K562 (cell line): Measurements from ENCODE around the gene SCLY. TPM values are rescaled to one million over a fixed set of nuclear protein-coding genes. Genes with fewer than 3 reads are reported as not detected.

ENCODE experiments used
- ATAC-seq: fragments of 200-7000 bp; cut with Tn5 transposase; 3 replicates; pipeline ENCODE4 v1.9.1; 2020; ENCODE audit warnings: moderate library complexity
- BruUV-seq: library from RNA; stranded (reverse); fragments of 400-500 nt; replicated peaks from 2 replicates; lab custom pipeline; 2021; lab: Mats Ljungman, UMichigan
- CTCF ChIA-PET: fragments of 300-600 bp; formaldehyde crosslinking; extraction: SDS; loops from one replicate; lab custom pipeline; 2021; ENCODE audit warnings: low intra/inter-chr PET ratio; lab: Yijun Ruan, JAX
- POLR2A ChIA-PET: fragments of 300-600, 350-650 bp; sonication (Branson Sonifier 250); formaldehyde crosslinking; extraction: SDS; loops from one replicate; lab custom pipeline; 2021; ENCODE audit warnings: antibody characterized with exemption, inconsistent platforms; lab: Yijun Ruan, JAX
- DNase-seq, 4 experiments: peaks; one replicate each; pipeline versions ENCODE4 v3.0.0 to v3.0.0-alpha.2; 2011 to 2018; ENCODE audit warnings: low spot score in 3 of 4, mixed read lengths in 3 of 4; ENCODE audit errors: extremely low read depth in 1 of 4
- FAIRE-seq: peaks from 2 replicates; lab custom pipeline; 2011; peaks lifted over from hg19 to GRCh38; lab: Jason Lieb, UNC
- H2AFZ ChIP-seq: 2 replicates; pipeline ENCODE4 v1.6.0; 2011; ENCODE audit warnings: low read depth, low read length, control low read depth, inconsistent platforms
- H3K27ac ChIP-seq: fragments of 200-600 bp; 3 replicates; pipeline ENCODE4 v1.8.0; 2011; ENCODE audit warnings: low read depth, mild to moderate bottlenecking, control low read depth, inconsistent platforms, low read length, moderate library complexity, mixed read lengths; ENCODE audit errors: extremely low read depth
- H3K27me3 ChIP-seq, 2 experiments: fragments of 300-600 bp in 1 of 2; 2 replicates in 1 of 2; 3 replicates in 1 of 2; pipeline versions ENCODE4 v1.6.0 to v1.8.0; 2011; ENCODE audit warnings: inconsistent platforms in 2 of 2, low read length in 2 of 2, mild to moderate bottlenecking in 1 of 2, mixed read lengths in 1 of 2, moderate library complexity in 1 of 2; ENCODE audit not compliant: control insufficient read depth in 2 of 2, insufficient read depth in 2 of 2
- H3K36me3 ChIP-seq: fragments of 300-600 bp; 3 replicates; pipeline ENCODE4 v1.8.0; 2011; ENCODE audit warnings: mild to moderate bottlenecking, low read length, inconsistent platforms; ENCODE audit not compliant: control insufficient read depth, insufficient read depth
- H3K4me1 ChIP-seq, 2 experiments: fragments of 200-600 bp in 1 of 2; replicated peaks in 1 of 2; 2 replicates in 1 of 2; 3 replicates in 1 of 2; pipeline versions ENCODE4 v1.5.1 to v1.8.0; 2011; ENCODE audit warnings: inconsistent platforms in 2 of 2, low read length in 2 of 2, mild to moderate bottlenecking in 1 of 2, mixed read lengths in 1 of 2, moderate library complexity in 1 of 2; ENCODE audit not compliant: control insufficient read depth in 2 of 2, insufficient read depth in 2 of 2
- H3K4me2 ChIP-seq: 2 replicates; pipeline ENCODE4 v1.6.1; 2011; ENCODE audit warnings: low read length, control low read depth, inconsistent platforms, mixed read lengths; ENCODE audit not compliant: insufficient read depth
- H3K4me3 ChIP-seq: fragments of 200-600 bp; sonication (generic), shearing (Covaris generic); 2 replicates; pipeline ENCODE4 v1.5.1; 2016; ENCODE audit warnings: control low read depth, inconsistent platforms
- H3K79me2 ChIP-seq: fragments of 200-600 bp; 3 replicates; pipeline ENCODE4 v1.8.0; 2011; ENCODE audit warnings: low read length, inconsistent platforms; ENCODE audit not compliant: control insufficient read depth, insufficient read depth
- H3K9ac ChIP-seq, 2 experiments: 2 replicates each; pipeline versions ENCODE4 v1.6.0 to v1.6.1; 2011; ENCODE audit warnings: low read depth in 2 of 2, low read length in 2 of 2, control low read depth in 1 of 2, inconsistent platforms in 1 of 2, mild to moderate bottlenecking in 1 of 2, mixed read lengths in 1 of 2; ENCODE audit not compliant: insufficient read depth in 1 of 2
- H3K9me1 ChIP-seq: one replicate; pipeline ENCODE4 v1.6.0; 2011; ENCODE audit warnings: inconsistent platforms, mild to moderate bottlenecking, low read length, moderate library complexity; ENCODE audit not compliant: control insufficient read depth, insufficient read depth
- H3K9me3 ChIP-seq: replicated peaks from 2 replicates; pipeline ENCODE4 v1.5.1; 2011; ENCODE audit warnings: low read depth, low read length, inconsistent platforms; ENCODE audit not compliant: control insufficient read depth, insufficient read depth
- H4K20me1 ChIP-seq: replicated peaks from 2 replicates; pipeline ENCODE4 v1.6.1; 2011; ENCODE audit warnings: low read length, inconsistent platforms, mixed read lengths; ENCODE audit not compliant: control insufficient read depth, insufficient read depth
- E4F1 ChIP-seq: fragments of 250-450 bp; sonication (Bioruptor Pico); IDR thresholded peaks from 2 replicates; pipeline ENCODE4 v1.5.0; 2021; ENCODE audit warnings: mild to moderate bottlenecking, borderline replicate concordance
- NR2C1 ChIP-seq, 2 experiments: fragments of 450-650 bp; IDR thresholded peaks; 2 replicates each; pipeline ENCODE4 v1.6.1; 2017; ENCODE audit warnings: mild to moderate bottlenecking in 2 of 2, antibody characterized with exemption in 1 of 2, inconsistent platforms in 1 of 2, missing compliant biosample characterization in 1 of 2, missing genetic modification characterization in 1 of 2
- NR2C2 ChIP-seq, 2 experiments: fragments of 200-800 bp in 1 of 2; sonication (Bioruptor generic) in 1 of 2; sonication (generic) in 1 of 2; formaldehyde crosslinking in 1 of 2; IDR thresholded peaks; 2 replicates each; pipeline versions ENCODE4 v1.6.1 to v1.8.0; 2016 to 2022; ENCODE audit warnings: mild to moderate bottlenecking in 1 of 2, missing compliant biosample characterization in 1 of 2, missing genetic modification characterization in 1 of 2, missing genetic modification reagents in 1 of 2
- RCOR1 ChIP-seq, 2 experiments: IDR thresholded peaks; 2 replicates each; pipeline ENCODE4 v1.6.1; 2012; ENCODE audit warnings: low read depth in 2 of 2, low read length in 2 of 2, borderline replicate concordance in 1 of 2, improper control_type of control experiment in 1 of 2
- ZZZ3 ChIP-seq: fragments of 450-650 bp; IDR thresholded peaks from 2 replicates; pipeline ENCODE4 v1.6.1; 2016; ENCODE audit warnings: antibody characterized with exemption, mild to moderate bottlenecking, moderate library complexity
- WGBS: fragments of 100-300 bp; shearing (Covaris generic); methylation state at CpG from one replicate; pipeline ENCODE4 v1.1.6; 2016; ENCODE audit warnings: low coverage, mixed read lengths; ENCODE audit not compliant: insufficient coverage; ENCODE audit errors: missing lambda C conversion rate; 5-methylcytosine and 5-hydroxymethylcytosine counted together
- in situ Hi-C: fragments of 300-500 bp; cut with MboI; formaldehyde crosslinking; loops from 4 replicates; pipeline ENCODE4 v1.15.0; 2018; ENCODE audit warnings: inconsistent platforms, mixed read lengths
- intact Hi-C: fragments of 100-400 bp; cut with micrococcal nuclease; formaldehyde crosslinking; loops from 2 replicates; pipeline ENCODE4 v1.14.2; 2022
- polyA plus RNA-seq, 8 experiments: library from polyadenylated mRNA; depleted of rRNA in 4 of 8; stranded (reverse) in 5 of 8; unstranded in 3 of 8; fragments of >200 nt; fragmentation: Nextera tagmentation in 2 of 8; fragmentation: Illumina TruSeq in 1 of 8; extraction: Ambion mirVana in 2 of 8; extraction: Trizol in 1 of 8; gene quantifications; 2 replicates each; pipeline versions ENCODE4 v1.2.1 to v1.2.3, GENCODE V29; 2011 to 2014; ENCODE audit warnings: inconsistent platforms in 1 of 8, missing spikeins in 1 of 8
- total RNA-seq, 7 experiments: library from RNA; depleted of rRNA in 6 of 7; stranded (reverse); fragments of >200 nt in 6 of 7; fragmentation: Illumina TruSeq in 2 of 7; extraction: Trizol in 2 of 7; gene quantifications; 2 replicates each; pipeline versions ENCODE4 v1.2.1 to v1.2.3, GENCODE V29; 2011 to 2021; ENCODE audit warnings: low replicate concordance in 1 of 7
- TF ChIP-seq, protein P1 (sequence below), 2 experiments: fragments of 450-650 bp; conservative IDR thresholded peaks; 2 replicates each; pipeline ENCODE4 v1.6.1; 2017; ENCODE audit warnings: mild to moderate bottlenecking in 2 of 2, moderate library complexity in 2 of 2
- TF ChIP-seq, protein P2 (sequence below): conservative IDR thresholded peaks from 2 replicates; pipeline ENCODE4 v1.6.1; 2011; ENCODE audit warnings: low read depth, mild to moderate bottlenecking, low read length; ENCODE audit not compliant: control insufficient read depth

Gene SCLY
- total and polyA plus RNA-seq, 9 of the 15 experiments (the other 6 are each of a cell fraction or from before 2014, with no cell fraction given), result 2.6 to 32.2 (median 21.1) TPM

- H3K9me3 ChIP-seq, result no peaks in the 10 kb centered on the region
- CTCF ChIA-PET, result no interaction called here
- in situ Hi-C loops (no loop called here), intact Hi-C loops (no loop called here)
- no peaks in the 10 kb centered on the region for H3K9me1 ChIP-seq
- DNase-seq, result no peak
- BruUV-seq, result no TSS peak
- H3K36me3 ChIP-seq, result peaks cover 50% of the 10 kb centered on the region
- H3K27me3 ChIP-seq, result no peaks in the 10 kb centered on the region
- H3K4me2 ChIP-seq, result no peak overlapping the region
- ATAC-seq, result no peak
- peak overlapping the region in 1 of 2 experiments; percentile 45; a peak in 1 of 4 replicates for H3K9ac ChIP-seq
- no peak overlapping the region for H3K27ac ChIP-seq
- no peak overlapping the region for H3K4me3 ChIP-seq
- no peak overlapping the region for H2AFZ ChIP-seq
- no peak for FAIRE-seq
- H3K79me2 ChIP-seq, result peaks cover 40% of the 10 kb centered on the region
- 88% methylated on average over 6 of the region's 8 CpGs for WGBS
- no peak for TF ChIP-seq NR2C1 (IDR thresholded peaks at IDR 0.05)
- TF ChIP-seq NR2C1 (tag; IDR thresholded peaks at IDR 0.05), result peak; percentile 45
- no peak for TF ChIP-seq ZZZ3
- no peaks in the 10 kb centered on the region for H4K20me1 ChIP-seq
- POLR2A ChIA-PET, result interaction anchor here (0.6 to 1.5 kb wide), 2 partner anchors 10 to 23 kb away, joined by 3 to 4 read pairs; no protein-coding TSS in a partner anchor
- H3K4me1 ChIP-seq, result peaks cover 4 to 9% of the 10 kb centered on the region in 2 experiments; a peak in 4 of 5 replicates
These were observed 2.8 kb downstream of the SCLY start for GRCh38 chr2:238063414-238064189.

DNA sequence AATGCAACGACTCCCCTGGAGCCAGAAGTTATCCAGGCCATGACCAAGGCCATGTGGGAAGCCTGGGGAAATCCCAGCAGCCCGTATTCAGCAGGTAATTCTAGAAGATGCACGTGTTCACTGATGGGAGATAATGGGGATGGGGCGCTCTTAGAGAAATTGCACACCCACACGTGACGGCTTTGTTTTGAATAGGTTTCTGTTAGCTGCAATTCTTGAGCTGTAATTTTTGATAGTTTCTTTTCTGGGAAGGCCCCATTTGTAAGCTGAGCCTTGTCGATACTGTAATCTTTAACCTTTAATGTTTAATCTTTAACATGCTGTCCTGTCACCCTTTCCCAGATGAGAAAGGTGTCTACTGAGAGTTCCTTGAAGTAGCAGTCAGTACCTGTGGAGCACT, 3.6 kb downstream of the SCLY start:
- Histone ChIP-seq H3K9me3 (no peaks in the 10 kb centered on the region), H3K27ac (no peak overlapping the region), H3K4me3 (no peak overlapping the region), H3K9me1 (no peaks in the 10 kb centered on the region), H3K36me3 (peaks cover 56% of the 10 kb centered on the region), H3K4me2 (no peak overlapping the region), H3K9ac (no peak overlapping the region), H3K79me2 (peaks cover 40% of the 10 kb centered on the region), H3K27me3 (no peaks in the 10 kb centered on the region), H3K4me1 (peaks cover 4 to 9% of the 10 kb centered on the region in 2 experiments; a peak in 4 of 5 replicates), H2AFZ (no peak overlapping the region), H4K20me1 (no peaks in the 10 kb centered on the region)
- ATAC-seq (no peak), FAIRE-seq (no peak), DNase-seq (no peak)
- 82% methylated on average over 7 of the region's 7 CpGs for WGBS
- CTCF ChIA-PET, result no interaction called here
- in situ Hi-C loops, result no loop called here
- POLR2A ChIA-PET, result interaction anchor here (1.5 kb wide), 1 partner anchor 10 kb away, joined by 4 read pairs; no protein-coding TSS in a partner anchor
- intact Hi-C loops, result no loop called here
- no TSS peak for BruUV-seq
- TF ChIP-seq RCOR1 (IDR thresholded peaks at IDR 0.05; ENCODE audit: borderline replicate concordance in 1 of 2, low read depth in 2 of 2, low read length in 2 of 2) (no peak), E4F1 (CRISPR knock-in tag) (no peak), NR2C2 (CRISPR knock-in tag; IDR thresholded peaks at IDR 0.05) (no peak), NR2C2 (tag; IDR thresholded peaks at IDR 0.05) (no peak)
- TF ChIP-seq, protein P1, sequence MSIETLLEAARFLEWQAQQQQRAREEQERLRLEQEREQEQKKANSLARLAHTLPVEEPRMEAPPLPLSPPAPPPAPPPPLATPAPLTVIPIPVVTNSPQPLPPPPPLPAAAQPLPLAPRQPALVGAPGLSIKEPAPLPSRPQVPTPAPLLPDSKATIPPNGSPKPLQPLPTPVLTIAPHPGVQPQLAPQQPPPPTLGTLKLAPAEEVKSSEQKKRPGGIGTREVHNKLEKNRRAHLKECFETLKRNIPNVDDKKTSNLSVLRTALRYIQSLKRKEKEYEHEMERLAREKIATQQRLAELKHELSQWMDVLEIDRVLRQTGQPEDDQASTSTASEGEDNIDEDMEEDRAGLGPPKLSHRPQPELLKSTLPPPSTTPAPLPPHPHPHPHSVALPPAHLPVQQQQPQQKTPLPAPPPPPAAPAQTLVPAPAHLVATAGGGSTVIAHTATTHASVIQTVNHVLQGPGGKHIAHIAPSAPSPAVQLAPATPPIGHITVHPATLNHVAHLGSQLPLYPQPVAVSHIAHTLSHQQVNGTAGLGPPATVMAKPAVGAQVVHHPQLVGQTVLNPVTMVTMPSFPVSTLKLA (conservative IDR thresholded peaks at IDR 0.05), result no peak
- TF ChIP-seq, protein P2, sequence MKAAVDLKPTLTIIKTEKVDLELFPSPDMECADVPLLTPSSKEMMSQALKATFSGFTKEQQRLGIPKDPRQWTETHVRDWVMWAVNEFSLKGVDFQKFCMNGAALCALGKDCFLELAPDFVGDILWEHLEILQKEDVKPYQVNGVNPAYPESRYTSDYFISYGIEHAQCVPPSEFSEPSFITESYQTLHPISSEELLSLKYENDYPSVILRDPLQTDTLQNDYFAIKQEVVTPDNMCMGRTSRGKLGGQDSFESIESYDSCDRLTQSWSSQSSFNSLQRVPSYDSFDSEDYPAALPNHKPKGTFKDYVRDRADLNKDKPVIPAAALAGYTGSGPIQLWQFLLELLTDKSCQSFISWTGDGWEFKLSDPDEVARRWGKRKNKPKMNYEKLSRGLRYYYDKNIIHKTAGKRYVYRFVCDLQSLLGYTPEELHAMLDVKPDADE, result no peak
